BJ (cell line): ENCODE data around the gene KCNT2. TPM values are rescaled to one million over a fixed set of nuclear protein-coding genes. Genes with fewer than 3 reads are reported as not detected.

ENCODE experiments used
- CTCF ChIA-PET: fragments of 350-600 bp; formaldehyde crosslinking; extraction: SDS; loops from one replicate; lab custom pipeline; 2021; ENCODE audit warnings: antibody characterized with exemption, inconsistent platforms; lab: Yijun Ruan, JAX
- POLR2A ChIA-PET: fragments of 300-600 bp; sonication (Branson Sonifier 250); formaldehyde crosslinking; extraction: SDS; loops from one replicate; lab custom pipeline; 2021; ENCODE audit warnings: antibody characterized with exemption; lab: Charles Lee
- DNase-seq: peaks from one replicate; pipeline ENCODE4 v3.0.0-alpha.2; 2011; ENCODE audit warnings: low read depth
- H3K27me3 ChIP-seq: 2 replicates; pipeline ENCODE4 v1.6.0; 2011; ENCODE audit warnings: low read length; ENCODE audit not compliant: control insufficient read depth, insufficient read depth
- H3K36me3 ChIP-seq: 2 replicates; pipeline ENCODE4 v1.5.1; 2011; ENCODE audit warnings: low read length; ENCODE audit not compliant: control insufficient read depth, insufficient read depth
- H3K4me3 ChIP-seq: 2 replicates; pipeline ENCODE4 v1.5.1; 2011; ENCODE audit warnings: low read depth, mild to moderate bottlenecking, control low read depth, low read length
- polyA plus RNA-seq: library from polyadenylated mRNA; depleted of rRNA; stranded (reverse); fragments of >200 nt; gene quantifications from 2 replicates; pipeline ENCODE4 v1.2.3, GENCODE V29; 2011
- TF ChIP-seq, protein P1 (sequence below): IDR thresholded peaks from 2 replicates; pipeline ENCODE4 v1.5.1; 2011; ENCODE audit warnings: low read depth, mild to moderate bottlenecking, control low read depth, inconsistent platforms, low read length, moderate library complexity; ENCODE audit not compliant: insufficient read depth

The KCNT2 gene
- polyA plus RNA-seq, 1 experiment = 0.66 TPM

- no peak for DNase-seq
- Histone ChIP-seq H3K36me3 (no peaks in the 10 kb centered on the region), H3K4me3 (no peak overlapping the region), H3K27me3 (no peaks in the 10 kb centered on the region)
- POLR2A ChIA-PET = no interaction called here
- CTCF ChIA-PET = no interaction called here
- TF ChIP-seq, protein P1, sequence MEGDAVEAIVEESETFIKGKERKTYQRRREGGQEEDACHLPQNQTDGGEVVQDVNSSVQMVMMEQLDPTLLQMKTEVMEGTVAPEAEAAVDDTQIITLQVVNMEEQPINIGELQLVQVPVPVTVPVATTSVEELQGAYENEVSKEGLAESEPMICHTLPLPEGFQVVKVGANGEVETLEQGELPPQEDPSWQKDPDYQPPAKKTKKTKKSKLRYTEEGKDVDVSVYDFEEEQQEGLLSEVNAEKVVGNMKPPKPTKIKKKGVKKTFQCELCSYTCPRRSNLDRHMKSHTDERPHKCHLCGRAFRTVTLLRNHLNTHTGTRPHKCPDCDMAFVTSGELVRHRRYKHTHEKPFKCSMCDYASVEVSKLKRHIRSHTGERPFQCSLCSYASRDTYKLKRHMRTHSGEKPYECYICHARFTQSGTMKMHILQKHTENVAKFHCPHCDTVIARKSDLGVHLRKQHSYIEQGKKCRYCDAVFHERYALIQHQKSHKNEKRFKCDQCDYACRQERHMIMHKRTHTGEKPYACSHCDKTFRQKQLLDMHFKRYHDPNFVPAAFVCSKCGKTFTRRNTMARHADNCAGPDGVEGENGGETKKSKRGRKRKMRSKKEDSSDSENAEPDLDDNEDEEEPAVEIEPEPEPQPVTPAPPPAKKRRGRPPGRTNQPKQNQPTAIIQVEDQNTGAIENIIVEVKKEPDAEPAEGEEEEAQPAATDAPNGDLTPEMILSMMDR = no peak
Observed at GRCh38 chr1:196459383-196459782, 148.9 kb downstream of the KCNT2 start.

DNA sequence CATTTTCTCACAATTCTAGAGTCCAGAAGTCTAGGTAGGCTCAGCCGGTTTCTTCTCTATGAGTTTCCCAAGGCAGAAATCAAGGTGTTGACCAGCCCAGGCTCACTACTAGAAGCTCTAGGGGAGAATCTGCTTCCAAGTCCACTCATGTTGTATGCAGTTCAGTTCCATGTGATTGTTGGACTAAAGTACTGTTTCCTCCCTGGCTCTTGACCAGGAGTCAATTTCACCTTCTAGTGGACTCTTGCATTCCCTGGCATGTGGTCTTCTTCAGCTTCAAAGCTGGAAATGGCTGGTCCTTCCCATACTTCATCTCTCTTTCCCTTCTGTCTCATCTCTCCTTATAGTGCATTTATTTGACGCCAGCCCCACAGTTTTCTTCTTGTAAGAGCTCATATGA is 153.4 kb downstream of the KCNT2 start:
- Histone ChIP-seq H3K27me3 (no peaks in the 10 kb centered on the region), H3K4me3 (no peak overlapping the region), H3K36me3 (no peaks in the 10 kb centered on the region)
- CTCF ChIA-PET = no interaction called here
- TF ChIP-seq, protein P1 = no peak
- POLR2A ChIA-PET = no interaction called here
- DNase-seq = no peak

GRCh38 chr1:196451103-196451502 is 157.1 kb downstream of the KCNT2 start:
- no peaks in the 10 kb centered on the region for H3K27me3 ChIP-seq
- H3K4me3 ChIP-seq = no peak overlapping the region
- H3K36me3 ChIP-seq = no peaks in the 10 kb centered on the region
- CTCF ChIA-PET = interaction anchor here (1.3 kb wide), 1 partner anchor 9 kb away, joined by 4 read pairs; no protein-coding TSS in a partner anchor
- POLR2A ChIA-PET = no interaction called here
- DNase-seq = no peak
- TF ChIP-seq, protein P1 = no peak

DNA sequence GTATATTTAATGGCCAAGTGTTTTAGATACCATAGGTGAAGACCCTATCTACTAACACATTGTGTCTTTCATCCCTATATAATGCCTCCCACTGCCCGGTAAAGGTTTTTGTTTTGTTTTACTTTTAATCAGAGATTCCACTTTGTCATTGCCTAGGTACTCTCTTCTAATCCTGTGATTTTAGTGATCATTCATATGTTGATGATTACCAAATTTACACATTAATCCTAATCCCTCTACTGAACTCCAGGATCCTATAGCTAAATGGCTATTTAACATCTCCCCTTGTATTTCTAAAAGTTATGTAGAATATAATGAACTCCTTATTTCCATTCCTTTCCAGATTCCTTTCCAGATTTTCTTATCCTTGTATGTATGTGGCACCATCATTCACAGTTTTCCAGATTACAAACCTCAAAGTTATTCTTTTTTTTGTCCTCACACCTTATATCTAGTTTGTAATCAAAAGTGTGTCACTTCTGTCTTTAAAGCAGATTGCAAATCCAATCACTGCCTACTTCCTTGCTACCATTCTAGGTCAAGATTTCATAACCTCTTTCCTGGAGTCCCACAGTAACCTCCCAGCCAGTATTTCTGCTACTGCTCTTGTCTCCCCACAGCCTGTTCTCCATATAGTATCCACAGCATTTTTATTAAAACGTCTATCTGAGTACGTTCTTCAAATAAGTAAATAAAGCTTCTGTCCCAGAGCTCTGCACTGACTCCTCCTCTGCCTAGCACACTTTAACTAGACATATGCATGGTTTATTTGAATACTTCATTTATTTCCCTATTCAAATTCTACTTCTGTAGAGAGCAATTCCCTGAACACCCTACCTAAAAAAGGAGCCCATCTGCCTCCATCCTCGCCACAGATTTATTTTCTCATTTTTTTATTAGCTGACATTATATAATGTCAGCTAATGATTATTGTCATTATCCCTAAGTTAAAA is 157.8 kb downstream of the KCNT2 start:
- no peaks in the 10 kb centered on the region for H3K36me3 ChIP-seq
- ChIA-PET CTCF (interaction anchor here (0.7 kb wide), 1 partner anchor 213 kb away, joined by 3 read pairs; no protein-coding TSS in a partner anchor), POLR2A (no interaction called here)
- DNase-seq = no peak
- TF ChIP-seq, protein P1 = no peak
- no peak overlapping the region for H3K4me3 ChIP-seq
- no peaks in the 10 kb centered on the region for H3K27me3 ChIP-seq

DNA sequence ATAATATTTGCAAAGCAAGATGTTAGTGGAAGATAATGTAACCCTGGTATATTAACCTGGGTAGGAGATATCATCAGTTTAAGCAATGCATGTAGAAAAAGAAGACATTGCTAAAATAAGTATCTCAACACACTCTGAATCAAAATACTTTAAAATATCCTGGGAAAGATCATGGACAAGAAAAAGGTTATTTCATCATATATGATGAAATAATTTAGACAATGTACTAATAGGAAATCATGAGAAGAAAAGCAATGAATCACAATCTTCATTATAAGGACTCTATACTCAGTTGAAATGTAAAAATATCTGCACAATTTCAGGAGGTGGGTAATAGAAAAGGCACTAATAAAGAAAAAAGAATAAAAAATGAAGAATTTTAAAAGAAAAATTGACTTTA is 158.8 kb downstream of the KCNT2 start:
- CTCF ChIA-PET = no interaction called here
- Histone ChIP-seq H3K4me3 (no peak overlapping the region), H3K27me3 (no peaks in the 10 kb centered on the region), H3K36me3 (no peaks in the 10 kb centered on the region)
- POLR2A ChIA-PET = no interaction called here
- TF ChIP-seq, protein P1 = no peak
- DNase-seq = no peak
